ENCODE results near the gene NDST4. TPM values are rescaled to one million over a fixed set of nuclear protein-coding genes. Genes with fewer than 3 reads are reported as not detected.
"Not testable (repeated sequence)": the region's sequence is repeated elsewhere in the genome, so short reads cannot be mapped to it uniquely, and the experiment has no call there.

Gene NDST4
- total and polyA plus RNA-seq, 5 donors = not detected

DNA sequence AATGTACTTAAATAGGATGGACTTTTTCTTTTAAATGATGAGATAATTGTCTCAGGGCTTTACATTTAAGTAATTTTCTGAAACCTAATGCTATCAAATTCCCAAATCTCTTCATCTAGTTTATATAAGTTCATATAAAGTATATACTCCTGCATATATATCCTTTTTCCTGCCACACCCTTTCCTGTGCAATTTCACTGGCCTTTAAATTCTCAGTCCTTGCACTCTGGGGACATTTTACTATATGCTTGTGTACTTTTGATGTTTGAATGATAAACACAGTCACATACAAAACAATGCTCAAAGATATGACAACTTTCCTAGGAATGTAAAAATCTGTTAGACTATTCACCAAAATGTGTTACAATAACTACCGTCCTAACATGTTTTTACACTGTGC, 60.1 kb downstream of the NDST4 start:
- no peak for ATAC-seq
- DNase-seq = no peak
- Histone ChIP-seq H3K4me1 (ENCODE audit: control insufficient read depth, insufficient read depth, low read length) (no peaks in the 10 kb centered on the region), H3K27me3 (ENCODE audit: control insufficient read depth, insufficient read depth) (no peaks in the 10 kb centered on the region), H3K4me3 (ENCODE audit: low read length) (no peak overlapping the region), H3K27ac (ENCODE audit: low read length) (no peak overlapping the region), H3K9me3 (ENCODE audit: control insufficient read depth, low read length) (no peaks in the 10 kb centered on the region)
- 64% methylated on average over 1 of the region's 1 CpG for WGBS
- intact Hi-C loops (cut with DNase I) = no loop called here

- Histone ChIP-seq H3K4me3 (ENCODE audit: low read length) (no peak overlapping the region), H3K27me3 (ENCODE audit: control insufficient read depth, insufficient read depth) (no peaks in the 10 kb centered on the region), H3K27ac (ENCODE audit: low read length) (no peak overlapping the region), H3K4me1 (ENCODE audit: control insufficient read depth, insufficient read depth, low read length) (no peaks in the 10 kb centered on the region), H3K9me3 (ENCODE audit: control insufficient read depth, low read length) (no peaks in the 10 kb centered on the region)
- no peak for ATAC-seq
- DNase-seq = no peak
- 45% methylated on average over 3 of the region's 3 CpGs for WGBS
- intact Hi-C loops (cut with DNase I) = no loop called here
Measured at GRCh38 chr4:115042496-115042895, 70.9 kb downstream of the NDST4 start.

DNA sequence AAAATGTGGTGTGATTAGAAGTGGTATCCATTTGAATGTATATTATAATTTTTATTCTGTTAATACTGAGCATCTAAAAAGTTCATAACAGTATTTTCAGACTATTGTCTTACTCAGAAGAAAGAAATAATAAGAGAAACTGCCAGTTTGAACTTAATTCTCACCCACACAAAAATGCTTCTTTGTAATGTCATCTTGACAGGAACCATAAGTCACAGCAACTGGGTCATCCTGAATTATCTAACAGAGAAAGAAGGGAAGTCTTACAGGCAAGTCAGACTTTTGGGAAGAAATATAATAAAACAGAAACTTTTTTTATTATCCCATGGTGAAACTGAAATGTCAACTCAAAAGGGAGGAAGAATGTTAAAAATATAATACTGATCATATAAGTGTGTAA, 83.1 kb downstream of the NDST4 start:
- Histone ChIP-seq H3K4me1 (ENCODE audit: control insufficient read depth, insufficient read depth, low read length) (no peaks in the 10 kb centered on the region), H3K27ac (ENCODE audit: low read length) (no peak overlapping the region), H3K9me3 (ENCODE audit: control insufficient read depth, low read length) (no peaks in the 10 kb centered on the region), H3K27me3 (ENCODE audit: control insufficient read depth, insufficient read depth) (no peaks in the 10 kb centered on the region), H3K4me3 (ENCODE audit: low read length) (no peak overlapping the region)
- ATAC-seq = no peak
- no peak for DNase-seq
- intact Hi-C loops (cut with DNase I) = no loop called here

GRCh38 chr4:115028682-115029410, 84.6 kb downstream of the NDST4 start:
- intact Hi-C loops (cut with DNase I) = no loop called here
- no peak overlapping the region for H3K27ac ChIP-seq (ENCODE audit: low read length)
- 73% methylated on average over 2 of the region's 2 CpGs for WGBS

GRCh38 chr4:114999880-115000279, 113.5 kb downstream of the NDST4 start:
- 63% methylated on average over 1 of the region's 1 CpG for WGBS
- no peak for ATAC-seq
- intact Hi-C loops (cut with DNase I) = no loop called here

More at GRCh38 chr4:115028682-115029410, 84.6 kb downstream of the NDST4 start:
- Histone ChIP-seq H3K4me3 (ENCODE audit: low read length) (no peak overlapping the region), H3K4me1 (ENCODE audit: control insufficient read depth, insufficient read depth, low read length) (no peaks in the 10 kb centered on the region), H3K9me3 (ENCODE audit: control insufficient read depth, low read length) (no peaks in the 10 kb centered on the region), H3K27me3 (ENCODE audit: control insufficient read depth, insufficient read depth) (no peaks in the 10 kb centered on the region)
- ATAC-seq (no peak), DNase-seq (no peak)

GRCh38 chr4:114998316-114998715, 115.1 kb downstream of the NDST4 start:
- Histone ChIP-seq H3K27ac (ENCODE audit: low read length) (no peak overlapping the region), H3K4me3 (ENCODE audit: low read length) (no peak overlapping the region), H3K9me3 (ENCODE audit: control insufficient read depth, low read length) (no peaks in the 10 kb centered on the region), H3K27me3 (ENCODE audit: control insufficient read depth, insufficient read depth) (no peaks in the 10 kb centered on the region), H3K4me1 (ENCODE audit: control insufficient read depth, insufficient read depth, low read length) (no peaks in the 10 kb centered on the region)
- intact Hi-C loops (cut with DNase I) = no loop called here
- ATAC-seq (no peak), DNase-seq (no peak)

More at GRCh38 chr4:114999880-115000279, 113.5 kb downstream of the NDST4 start:
- no peak for DNase-seq
- H3K4me1 ChIP-seq (ENCODE audit: control insufficient read depth, insufficient read depth, low read length) = no peaks in the 10 kb centered on the region
- no peak overlapping the region for H3K27ac ChIP-seq (ENCODE audit: low read length)
- H3K4me3 ChIP-seq (ENCODE audit: low read length) = no peak overlapping the region
- no peaks in the 10 kb centered on the region for H3K27me3 ChIP-seq (ENCODE audit: control insufficient read depth, insufficient read depth)
- no peaks in the 10 kb centered on the region for H3K9me3 ChIP-seq (ENCODE audit: control insufficient read depth, low read length)

DNA sequence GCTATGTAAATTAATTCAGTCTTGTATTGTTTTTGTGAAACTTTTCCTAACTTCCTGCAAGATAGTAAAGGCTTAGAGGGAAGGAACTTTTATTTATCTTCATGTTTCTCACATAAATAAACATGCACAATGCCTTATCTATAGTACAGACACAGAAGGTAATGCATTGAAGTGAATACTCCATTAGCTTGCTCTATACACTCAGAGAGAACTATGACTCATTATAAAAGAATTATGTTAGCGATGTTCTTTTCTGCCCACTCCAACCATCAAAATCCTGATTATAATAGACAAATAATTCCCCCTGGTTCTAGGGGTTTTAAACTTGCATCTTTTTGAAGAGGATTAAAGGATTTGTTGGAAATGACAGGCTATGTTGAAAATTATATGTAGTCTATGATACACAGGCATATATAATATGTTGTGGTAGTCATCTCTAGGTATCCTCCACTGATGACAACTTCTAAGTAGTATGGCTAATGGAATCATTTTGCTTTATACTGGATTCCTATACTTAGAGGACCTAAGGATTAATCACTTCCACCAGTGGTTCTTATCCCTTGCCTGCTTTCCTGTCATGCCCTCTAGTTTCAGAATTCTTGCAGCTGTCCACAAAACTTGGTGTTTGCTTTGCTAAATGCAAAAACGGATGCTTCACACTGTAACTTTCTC, 115.7 kb downstream of the NDST4 start:
- no peak overlapping the region for H3K4me3 ChIP-seq (ENCODE audit: low read length)
- intact Hi-C loops (cut with DNase I) = no loop called here
- no peak for ATAC-seq
- H3K9me3 ChIP-seq (ENCODE audit: control insufficient read depth, low read length) = no peaks in the 10 kb centered on the region
- H3K27me3 ChIP-seq (ENCODE audit: control insufficient read depth, insufficient read depth) = no peaks in the 10 kb centered on the region
- no peak for DNase-seq
- WGBS = 33% methylated on average over 2 of the region's 2 CpGs
- no peak overlapping the region for H3K27ac ChIP-seq (ENCODE audit: low read length)
- H3K4me1 ChIP-seq (ENCODE audit: control insufficient read depth, insufficient read depth, low read length) = no peaks in the 10 kb centered on the region

DNA sequence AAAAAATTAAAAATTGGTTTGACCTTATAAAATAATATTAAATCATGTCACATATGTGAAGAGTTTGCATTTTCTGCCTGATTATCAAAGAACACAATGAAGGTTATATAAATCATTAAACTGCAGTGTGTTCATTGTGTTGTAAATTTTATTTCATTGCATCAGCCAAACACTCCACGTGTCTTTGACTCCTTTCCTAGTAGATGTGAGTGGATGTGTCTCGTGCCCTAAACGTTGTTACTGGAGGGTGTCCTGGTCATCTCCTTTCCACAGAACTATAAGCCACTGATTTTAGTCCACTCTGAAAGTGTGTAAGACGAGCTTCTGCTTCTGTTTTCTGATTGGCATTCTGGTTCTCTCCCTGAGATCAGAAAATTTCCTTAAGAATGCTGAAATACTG, 127.3 kb downstream of the NDST4 start:
- no peaks in the 10 kb centered on the region for H3K9me3 ChIP-seq (ENCODE audit: control insufficient read depth, low read length)
- H3K27ac ChIP-seq (ENCODE audit: low read length) = no peak overlapping the region
- DNase-seq (no peak), ATAC-seq (no peak)
- H3K4me1 ChIP-seq (ENCODE audit: control insufficient read depth, insufficient read depth, low read length) = no peaks in the 10 kb centered on the region
- H3K4me3 ChIP-seq (ENCODE audit: low read length) = no peak overlapping the region
- WGBS = 69% methylated on average over 4 of the region's 4 CpGs
- intact Hi-C loops (cut with DNase I) = no loop called here
- H3K27me3 ChIP-seq (ENCODE audit: control insufficient read depth, insufficient read depth) = no peaks in the 10 kb centered on the region

- H3K27me3 ChIP-seq (ENCODE audit: control insufficient read depth, insufficient read depth) = no peaks in the 10 kb centered on the region
- ATAC-seq (no peak), DNase-seq (no peak)
- WGBS = 81% methylated on average over 5 of the region's 5 CpGs
- H3K9me3 ChIP-seq (ENCODE audit: control insufficient read depth, low read length) = no peaks in the 10 kb centered on the region
- no peak overlapping the region for H3K27ac ChIP-seq (ENCODE audit: low read length)
- H3K4me3 ChIP-seq (ENCODE audit: low read length) = no peak overlapping the region
- H3K4me1 ChIP-seq (ENCODE audit: control insufficient read depth, insufficient read depth, low read length) = no peaks in the 10 kb centered on the region
- intact Hi-C loops (cut with DNase I) = no loop called here
Measured at GRCh38 chr4:114980932-114981708, 132.3 kb downstream of the NDST4 start.

GRCh38 chr4:114980399-114980798, 133.0 kb downstream of the NDST4 start:
- DNase-seq; intact Hi-C loops (cut with DNase I); ATAC-seq; H3K27ac ChIP-seq (ENCODE audit: low read length); H3K9me3 ChIP-seq (ENCODE audit: control insufficient read depth, low read length); H3K4me3 ChIP-seq (ENCODE audit: low read length); H3K4me1 ChIP-seq (ENCODE audit: control insufficient read depth, insufficient read depth, low read length); H3K27me3 ChIP-seq (ENCODE audit: control insufficient read depth, insufficient read depth): not testable (repeated sequence)
- 89% methylated on average over 7 of the region's 7 CpGs for WGBS

DNA sequence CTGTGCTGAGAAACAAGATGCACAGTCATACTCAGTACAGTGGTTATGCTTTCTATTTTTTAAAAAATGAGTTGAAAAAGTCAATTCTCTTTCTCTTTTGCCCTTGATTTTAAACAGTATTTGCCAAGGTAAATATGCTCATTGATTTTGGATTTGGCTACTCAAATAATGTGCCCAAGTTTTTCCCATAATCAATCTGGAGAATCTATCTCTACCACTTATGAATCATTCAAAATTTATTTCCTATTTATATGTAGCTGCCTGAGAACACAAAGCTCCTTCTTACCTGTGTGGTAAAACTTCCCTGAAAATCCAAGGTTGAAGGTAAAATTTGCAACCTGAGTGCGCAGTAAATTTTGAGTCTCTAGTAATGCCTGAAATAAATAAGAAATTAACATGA, 136.5 kb downstream of the NDST4 start:
- Histone ChIP-seq H3K4me1 (ENCODE audit: control insufficient read depth, insufficient read depth, low read length) (no peaks in the 10 kb centered on the region), H3K4me3 (ENCODE audit: low read length) (no peak overlapping the region), H3K9me3 (ENCODE audit: control insufficient read depth, low read length) (no peaks in the 10 kb centered on the region), H3K27ac (ENCODE audit: low read length) (no peak overlapping the region), H3K27me3 (ENCODE audit: control insufficient read depth, insufficient read depth) (no peaks in the 10 kb centered on the region)
- WGBS = 89% methylated on average over 1 of the region's 1 CpG
- ATAC-seq (no peak), DNase-seq (no peak)
- intact Hi-C loops (cut with DNase I) = no loop called here
